Testis (tissue), 2 donors: ENCODE measurements around the gene RHBDD1.

Experiments used
- POLR2A ChIP-seq: fragments of 450-650 bp; IDR thresholded peaks from one replicate; pipeline ENCODE4 v1.6.1; 2017; ENCODE audit warnings: antibody characterized with exemption, mild to moderate bottlenecking, moderate library complexity
- TF ChIP-seq, protein P1 (sequence below), 3 experiments: fragments of 450-650 bp in 2 of 3; fragments of 200-600 bp in 1 of 3; sonication (generic) in 1 of 3; IDR thresholded peaks; one replicate each; pipeline ENCODE4 v1.5.1; 2016 to 2019; ENCODE audit warnings: antibody characterized with exemption in 3 of 3, mild to moderate bottlenecking in 2 of 3, moderate library complexity in 1 of 3

DNA sequence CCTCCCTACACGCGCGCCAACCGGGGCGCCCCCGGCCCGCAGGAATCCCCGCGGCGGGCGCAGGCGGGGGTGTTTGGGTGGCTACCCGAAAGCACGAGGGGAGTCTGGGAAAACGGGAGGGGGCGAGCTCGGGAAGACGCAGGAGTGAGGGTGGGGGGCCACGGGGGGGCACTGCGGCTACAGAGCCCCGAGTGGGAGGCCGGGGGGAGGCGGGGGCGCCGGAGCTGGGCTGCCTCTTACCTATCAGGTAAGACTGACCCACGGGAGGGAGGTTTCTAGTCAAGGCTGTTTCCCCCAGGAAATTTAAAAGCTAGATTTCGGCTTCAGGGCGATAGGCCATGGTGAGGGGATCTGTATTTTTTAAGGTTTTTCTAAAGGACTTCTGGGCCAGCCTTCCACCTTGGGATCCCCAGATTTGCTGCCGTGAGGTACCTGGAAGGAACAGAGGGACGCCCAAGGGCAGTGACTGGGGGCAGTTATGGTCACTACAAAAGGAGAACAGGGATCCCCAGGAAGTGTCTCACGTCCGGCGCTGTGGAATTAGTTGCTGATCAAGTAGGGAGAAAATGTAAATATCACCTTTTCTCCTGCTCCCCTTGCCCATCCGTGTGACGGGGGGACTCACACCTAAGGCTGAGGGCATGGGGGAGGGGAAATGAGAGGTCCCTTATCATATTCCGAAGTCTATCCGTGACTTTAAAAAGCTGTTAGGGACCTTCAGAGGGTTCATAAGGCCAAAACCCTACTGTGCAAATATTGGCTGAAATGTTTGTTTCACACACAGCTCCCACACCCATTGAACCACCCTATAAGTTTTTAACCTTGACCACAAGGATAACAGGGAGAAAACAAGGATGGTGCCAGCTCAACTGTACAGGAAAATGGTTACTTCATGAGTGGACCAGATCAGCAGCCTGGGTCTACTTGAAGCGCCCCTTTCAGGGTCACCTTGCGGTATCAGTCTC lies 35.6 kb upstream of the RHBDD1 start:
- TF ChIP-seq, protein P1, sequence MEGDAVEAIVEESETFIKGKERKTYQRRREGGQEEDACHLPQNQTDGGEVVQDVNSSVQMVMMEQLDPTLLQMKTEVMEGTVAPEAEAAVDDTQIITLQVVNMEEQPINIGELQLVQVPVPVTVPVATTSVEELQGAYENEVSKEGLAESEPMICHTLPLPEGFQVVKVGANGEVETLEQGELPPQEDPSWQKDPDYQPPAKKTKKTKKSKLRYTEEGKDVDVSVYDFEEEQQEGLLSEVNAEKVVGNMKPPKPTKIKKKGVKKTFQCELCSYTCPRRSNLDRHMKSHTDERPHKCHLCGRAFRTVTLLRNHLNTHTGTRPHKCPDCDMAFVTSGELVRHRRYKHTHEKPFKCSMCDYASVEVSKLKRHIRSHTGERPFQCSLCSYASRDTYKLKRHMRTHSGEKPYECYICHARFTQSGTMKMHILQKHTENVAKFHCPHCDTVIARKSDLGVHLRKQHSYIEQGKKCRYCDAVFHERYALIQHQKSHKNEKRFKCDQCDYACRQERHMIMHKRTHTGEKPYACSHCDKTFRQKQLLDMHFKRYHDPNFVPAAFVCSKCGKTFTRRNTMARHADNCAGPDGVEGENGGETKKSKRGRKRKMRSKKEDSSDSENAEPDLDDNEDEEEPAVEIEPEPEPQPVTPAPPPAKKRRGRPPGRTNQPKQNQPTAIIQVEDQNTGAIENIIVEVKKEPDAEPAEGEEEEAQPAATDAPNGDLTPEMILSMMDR (IDR thresholded peaks at IDR 0.05), result peak in 1 of 3 experiments; percentile 4
- TF ChIP-seq POLR2A, result no peak
